Hematopoietic multipotent progenitor cell treated with erythropoietin and hydrocortisone succinate and interleukin-3 and kit ligand, for 17 days (in vitro differentiated cells): ENCODE data around the gene NTN5.
A peak's percentile ranks its signal among the peaks of the same experiment; 100 is the strongest.
"Not testable (repeated sequence)": the region's sequence is repeated elsewhere in the genome, so short reads cannot be mapped to it uniquely, and the experiment has no call there.

Experiments
- DNase-seq: peaks from one replicate; pipeline ENCODE4 v3.0.0-alpha.2; 2015; ENCODE audit warnings: low spot score

Gene NTN5

GRCh38 chr19:48698046-48698445, 25.2 kb upstream of the NTN5 start:
- DNase-seq, result no peak

DNA sequence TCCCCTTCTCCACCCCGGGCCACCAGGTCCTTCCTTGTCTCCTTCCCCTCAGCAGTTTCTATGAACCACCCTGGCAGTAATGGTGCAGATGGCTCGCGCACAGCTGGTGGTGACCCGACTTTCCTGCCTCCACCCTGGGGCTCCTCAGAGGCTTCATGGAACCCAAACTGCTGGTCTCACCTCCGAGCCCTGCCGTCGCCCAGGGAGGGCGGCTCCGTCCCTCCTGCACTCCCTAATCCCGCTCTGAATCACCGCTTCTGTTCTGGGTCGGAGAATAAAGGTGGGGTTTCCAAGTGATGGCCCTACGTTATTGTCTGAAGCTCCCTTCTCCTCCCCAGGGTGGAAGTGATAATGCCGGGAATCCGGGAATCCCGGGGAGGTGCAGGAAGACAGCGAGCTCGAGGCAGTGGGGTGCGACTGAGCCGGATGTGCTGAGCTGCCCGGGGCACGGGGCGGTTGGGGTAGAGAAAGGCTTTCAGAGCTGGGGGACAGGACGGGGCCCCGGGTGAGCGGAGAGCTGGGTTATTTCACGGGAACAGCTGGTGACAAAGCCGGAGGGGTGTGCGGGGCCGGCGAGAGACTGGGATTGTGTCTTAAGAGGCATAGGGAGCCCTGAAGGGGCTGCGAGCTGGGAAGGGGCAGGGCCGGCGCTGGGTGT, 23.7 kb upstream of the NTN5 start:
- DNase-seq, result no peak

DNA sequence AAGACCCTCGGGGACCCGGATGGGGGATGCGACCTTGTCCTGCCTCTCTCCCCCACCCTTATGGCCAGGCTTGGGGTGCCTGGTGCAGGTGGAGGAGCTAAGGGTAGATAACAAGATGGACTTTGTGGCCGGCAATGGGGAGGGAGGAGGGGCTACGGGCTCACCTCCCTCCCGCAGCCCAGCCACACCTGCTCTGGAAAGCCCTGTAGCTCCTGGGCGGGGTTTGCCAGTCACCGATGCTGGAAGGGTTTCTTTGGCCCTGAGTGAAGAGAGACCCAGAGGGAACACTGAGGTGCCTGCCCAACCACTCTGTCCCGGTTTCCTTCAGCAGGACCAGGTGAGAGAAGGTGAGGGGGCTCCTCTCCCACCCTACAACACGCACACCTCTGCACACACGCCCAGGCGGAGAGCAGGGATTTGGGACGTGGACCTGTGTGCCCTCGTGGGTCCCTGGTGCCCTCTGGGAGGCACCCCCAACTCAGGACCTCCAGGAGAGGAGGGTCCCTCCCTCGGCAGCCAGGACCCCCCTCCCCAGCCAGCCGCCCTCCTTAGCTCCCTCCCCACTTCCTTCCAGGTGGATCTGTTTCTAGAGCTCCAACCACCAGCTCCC, 23.0 kb upstream of the NTN5 start, which contains the start of gene FUT2:
TSS of gene FUT2 (plus strand) at position 229 of the 610 bp plus-strand sequence. CDS start 6,986 bp downstream, outside the sequence.
- DNase-seq, result no peak

DNA sequence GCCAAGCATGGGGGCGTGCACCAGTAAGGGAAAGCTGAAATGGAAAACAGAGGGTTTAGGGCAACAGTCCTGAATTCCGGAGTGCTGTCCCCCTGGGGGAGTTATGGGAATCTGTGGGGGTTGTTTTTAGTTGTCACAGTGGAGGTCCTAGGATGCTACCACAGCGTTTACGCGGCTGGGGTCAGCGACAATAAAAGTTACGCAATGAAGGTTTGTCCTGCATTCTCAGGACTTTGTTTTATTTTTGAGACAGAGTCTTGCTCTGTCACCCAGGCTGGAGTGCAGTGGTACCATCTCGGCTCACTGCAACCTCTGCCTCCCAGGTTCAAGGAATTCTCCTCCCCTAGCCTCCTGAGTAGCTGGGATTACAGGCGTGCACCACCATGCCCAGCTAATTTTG, 20.8 kb upstream of the NTN5 start:
- DNase-seq, result not testable (repeated sequence)

DNA sequence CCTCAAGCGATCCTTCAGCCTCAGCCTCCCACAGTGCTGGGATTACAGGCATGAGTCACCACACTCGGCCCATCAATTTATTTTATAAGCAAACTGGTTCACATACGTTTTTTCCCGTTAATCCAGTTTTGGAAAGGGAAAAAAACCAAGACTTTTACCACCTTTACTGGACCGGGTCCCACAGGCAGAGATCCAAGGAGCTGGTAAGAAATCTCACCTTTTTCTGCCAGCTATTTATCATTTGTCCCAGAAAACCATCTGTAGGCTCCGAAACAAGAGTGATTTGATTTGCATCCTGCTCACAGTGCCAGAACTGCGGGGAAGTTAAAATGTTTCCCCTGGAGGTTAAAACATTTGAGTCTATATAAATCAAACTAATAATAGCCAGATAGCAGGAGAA, 16.6 kb upstream of the NTN5 start:
- no peak for DNase-seq

DNA sequence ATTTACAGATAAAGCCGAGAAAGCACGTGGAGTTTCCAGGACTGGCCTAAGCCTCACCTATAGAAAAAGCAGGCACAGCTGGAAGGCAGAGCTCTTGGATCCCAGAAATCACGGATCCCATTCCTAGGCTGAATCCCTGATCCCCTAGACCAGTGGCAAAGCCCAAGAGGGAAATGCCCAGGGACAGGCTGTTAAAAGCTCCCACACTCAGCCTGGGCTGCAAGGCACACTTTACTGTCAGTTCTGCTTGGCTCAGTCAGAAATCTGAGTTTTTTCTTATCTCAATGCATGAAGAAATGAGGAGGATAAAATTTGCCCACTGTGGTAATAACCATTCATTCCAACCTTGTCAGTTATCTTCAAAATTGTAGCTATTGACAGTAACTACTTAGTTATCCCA, 15.0 kb upstream of the NTN5 start:
- DNase-seq, result no peak

DNA sequence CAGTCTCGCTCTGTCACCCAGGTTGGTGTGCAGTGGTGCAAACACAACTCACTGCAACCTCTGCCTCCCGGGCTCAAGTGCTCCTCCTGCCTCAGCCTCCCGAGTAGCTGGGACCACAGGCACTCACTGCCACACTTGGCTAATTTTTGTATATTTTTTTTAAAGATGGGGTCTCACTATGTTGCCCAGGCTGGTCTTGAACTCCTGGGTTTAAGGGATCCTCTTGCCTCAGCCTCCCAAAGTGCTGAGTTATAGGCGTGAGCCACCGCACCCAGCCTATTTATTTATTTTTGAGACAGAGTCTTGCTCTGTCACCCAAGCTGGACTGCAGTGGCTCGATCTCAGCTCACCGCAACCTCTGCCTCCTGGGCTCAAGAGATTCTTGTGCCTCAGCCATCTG, 13.8 kb upstream of the NTN5 start:
- DNase-seq, result not testable (repeated sequence)

DNA sequence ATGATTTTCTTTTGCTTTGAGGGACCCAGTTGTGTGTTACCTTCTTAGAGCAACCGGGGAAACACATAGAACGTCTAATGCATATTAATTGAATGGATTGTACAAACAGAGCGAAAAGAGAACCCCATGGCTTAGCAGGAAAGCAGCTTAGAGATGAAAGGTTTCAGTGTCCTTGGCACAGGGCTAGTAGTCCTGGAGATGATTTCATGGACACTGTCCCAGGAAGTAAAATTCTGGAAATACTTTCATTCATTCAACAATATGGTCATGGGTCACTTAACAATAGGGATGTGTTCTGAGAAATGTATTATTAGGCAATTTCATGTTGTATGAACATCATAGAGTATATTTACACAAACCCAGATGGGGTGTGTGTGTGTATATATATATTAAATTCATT, 13.3 kb upstream of the NTN5 start:
- DNase-seq, result no peak

DNA sequence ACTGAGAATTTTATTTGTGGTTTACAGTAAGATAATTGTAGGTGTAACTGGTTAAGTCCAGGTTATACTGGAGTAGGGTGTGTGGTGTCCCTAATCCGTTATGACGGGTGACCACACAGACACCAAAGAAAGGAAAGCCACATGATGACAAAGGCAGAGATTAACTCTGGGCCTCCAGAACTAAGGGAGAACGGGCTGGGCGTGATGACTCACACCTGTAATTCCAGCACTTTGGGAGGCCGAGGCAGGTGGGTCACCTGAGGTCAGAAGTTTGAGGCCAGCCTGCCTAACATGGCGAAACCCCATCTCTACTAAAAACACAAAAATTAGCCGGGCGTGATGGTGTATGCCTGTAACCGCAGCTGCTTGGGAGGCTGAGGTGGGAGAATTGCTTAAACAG, 12.8 kb upstream of the NTN5 start:
- no peak for DNase-seq

GRCh38 chr19:48683349-48683748, 10.5 kb upstream of the NTN5 start:
- no peak for DNase-seq

DNA sequence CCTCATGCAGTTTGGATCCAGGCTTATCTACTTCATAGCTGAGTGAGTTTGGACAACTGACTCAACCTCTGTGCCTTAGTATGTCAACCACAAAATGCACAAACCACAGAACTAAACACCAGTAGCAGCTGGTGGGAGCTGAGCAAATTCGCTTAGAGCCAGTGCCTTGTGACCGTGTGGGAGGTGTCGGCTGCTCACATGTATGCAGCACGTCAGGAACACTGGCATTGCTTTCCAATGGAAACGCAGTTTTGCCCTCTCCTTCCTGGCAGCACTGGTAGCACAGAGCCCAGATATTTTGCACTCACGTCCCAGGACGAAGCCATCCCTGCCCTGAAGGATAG, 8.3 kb upstream of the NTN5 start:
- no peak for DNase-seq

GRCh38 chr19:48680436-48681126, 7.8 kb upstream of the NTN5 start:
- DNase-seq, result no peak

DNA sequence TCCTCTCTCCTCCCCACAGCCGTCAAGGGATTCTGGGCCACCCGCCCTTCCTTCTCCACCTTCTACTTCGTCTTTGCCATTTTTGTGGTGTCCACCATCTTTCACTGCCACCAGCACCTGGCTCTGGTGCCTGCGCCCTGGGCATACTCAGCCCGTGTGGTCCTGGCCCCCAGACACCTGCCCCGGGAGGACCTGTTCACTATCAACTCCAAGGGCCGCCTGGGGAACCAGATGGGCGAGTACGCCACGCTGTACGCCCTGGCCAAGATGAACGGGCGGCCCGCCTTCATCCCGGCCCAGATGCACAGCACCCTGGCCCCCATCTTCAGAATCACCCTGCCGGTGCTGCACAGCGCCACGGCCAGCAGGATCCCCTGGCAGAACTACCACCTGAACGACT, 7.2 kb upstream of the NTN5 start:
- not testable (repeated sequence) for DNase-seq

DNA sequence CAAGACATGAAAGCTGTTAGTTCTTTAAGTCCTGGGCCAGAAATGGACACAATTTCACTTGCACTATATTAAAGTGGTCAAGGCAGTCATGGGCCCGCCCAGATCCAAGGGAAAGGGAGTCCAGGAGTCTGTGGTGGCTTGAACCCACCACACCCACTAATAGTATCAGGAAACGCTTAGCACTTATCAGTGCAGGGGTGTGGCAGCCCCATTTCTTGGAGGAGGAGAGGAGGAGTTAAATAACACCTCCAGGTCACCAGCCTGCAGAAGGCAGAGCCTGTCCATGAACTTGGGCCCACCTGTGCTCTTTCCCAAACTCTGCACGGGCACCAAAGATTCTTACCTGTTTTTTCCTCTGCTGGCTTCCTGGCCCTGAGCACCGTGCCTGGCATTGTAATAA, 5.4 kb upstream of the NTN5 start:
- DNase-seq, result peak; percentile 25

- DNase-seq, result no peak
Observed at GRCh38 chr19:48676887-48677286, 4.1 kb upstream of the NTN5 start.

DNA sequence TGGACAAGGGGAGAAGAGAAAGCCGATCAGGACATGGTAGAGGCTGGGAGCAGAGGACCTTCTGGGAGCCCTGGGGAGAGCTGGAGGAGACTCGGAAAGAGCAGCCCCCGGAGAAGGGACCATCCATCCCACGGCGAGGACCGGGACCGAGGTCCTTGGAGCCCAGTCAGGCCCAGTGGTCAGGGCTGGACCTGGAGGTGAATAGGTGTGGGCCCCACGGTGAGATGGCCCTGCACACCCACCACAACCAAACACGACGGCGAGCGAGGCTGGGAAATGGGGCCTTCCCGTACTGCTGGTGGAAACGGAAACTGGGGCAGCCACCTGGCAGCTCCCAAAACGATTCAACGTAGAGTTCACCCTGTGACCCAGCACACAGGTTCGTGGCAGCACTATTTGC, 3.7 kb upstream of the NTN5 start:
- no peak for DNase-seq

- DNase-seq, result peak; percentile 81
Observed at GRCh38 chr19:48674921-48675824, 2.4 kb upstream of the NTN5 start.

DNA sequence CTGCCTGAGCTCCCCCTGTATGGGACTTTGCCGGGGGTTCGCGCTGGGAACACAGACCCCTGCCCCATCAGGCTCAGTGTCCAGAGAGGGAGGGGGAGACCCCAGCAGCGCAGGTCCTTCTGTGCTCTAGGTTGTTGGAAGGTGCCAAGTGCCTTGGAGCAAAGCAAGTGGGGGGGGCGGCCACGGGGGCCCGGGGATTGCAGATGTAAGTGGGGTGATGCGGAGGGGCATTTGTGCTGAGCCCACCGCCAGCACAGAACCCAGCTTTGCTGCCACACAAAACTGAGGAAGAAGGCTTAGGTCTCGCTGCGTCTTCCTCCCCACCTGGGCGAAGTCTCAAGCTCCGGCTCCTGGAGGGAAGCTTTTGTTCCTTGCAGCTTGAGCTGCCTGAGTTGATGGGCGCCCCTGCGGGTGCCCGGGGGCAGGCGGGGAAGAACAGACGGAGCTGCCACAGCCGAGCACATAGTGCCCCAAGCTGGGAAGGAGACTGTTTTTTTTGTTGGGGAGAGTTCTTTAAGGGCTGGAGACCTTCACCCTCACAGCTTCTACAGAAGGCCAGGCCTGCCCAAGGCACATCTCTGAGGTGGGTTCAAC, 1.5 kb upstream of the NTN5 start:
- DNase-seq, result no peak

- no peak for DNase-seq
Observed at GRCh38 chr19:48673436-48674100, 751 bp upstream of the NTN5 start.

DNA sequence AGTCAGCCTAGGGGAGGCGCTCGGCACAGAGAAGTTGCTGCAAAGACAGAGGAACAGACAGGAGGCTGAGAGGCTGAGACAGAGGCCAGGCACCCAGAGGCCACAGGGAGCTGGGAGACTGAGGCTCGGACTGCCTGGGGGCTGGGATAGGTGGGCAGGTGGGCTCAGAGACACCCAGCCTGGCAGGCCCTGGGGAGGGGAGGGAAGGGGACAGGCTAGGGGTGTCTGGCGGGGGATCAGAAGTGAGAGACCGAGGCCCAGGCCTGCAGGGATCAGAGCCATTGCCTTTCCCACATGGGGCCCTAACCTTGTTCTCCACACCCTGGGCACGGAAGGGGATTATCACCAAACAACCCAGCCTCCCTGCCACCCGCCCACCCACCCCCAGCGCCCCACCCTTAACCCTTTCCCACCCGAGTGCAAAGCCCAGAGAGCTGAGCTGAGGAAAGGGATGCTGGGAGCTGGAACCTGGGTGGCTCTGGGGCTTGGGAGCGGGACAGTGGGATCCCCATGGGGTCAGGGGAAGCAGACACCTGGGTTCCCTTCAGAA, 1.3 kb downstream of the NTN5 start:
- DNase-seq, result no peak
